GM19351 (cell line): Measurements from ENCODE around the gene LRP8.

Experiments
- ATAC-seq: cut with Tn5 transposase; IDR thresholded peaks from one replicate; pipeline ENCODE4 v1.9.1; 2021; ENCODE audit warnings: mild to moderate bottlenecking, moderate library complexity; ENCODE audit not compliant: unreplicated experiment

Gene LRP8

DNA sequence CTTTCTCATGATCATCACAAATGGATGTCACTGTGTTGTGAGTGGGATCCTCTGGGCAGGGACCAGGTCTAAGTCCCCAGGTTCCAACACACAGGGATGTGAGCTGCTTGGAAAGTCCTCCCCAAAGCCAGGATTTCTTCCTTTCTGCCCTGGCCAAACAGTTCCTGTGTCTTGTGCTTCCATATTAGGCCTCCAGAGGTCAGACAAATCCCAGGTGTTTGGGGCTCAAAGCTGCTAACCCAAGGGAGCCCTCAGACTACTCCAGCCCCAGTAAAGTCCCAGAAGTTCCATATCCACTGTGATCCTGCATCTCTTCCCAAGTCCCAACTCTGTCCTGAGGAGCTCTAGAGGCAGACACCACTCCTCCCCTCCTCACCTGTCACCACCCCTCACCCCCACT, 61.8 kb downstream of the LRP8 start:
- ATAC-seq: no peak

DNA sequence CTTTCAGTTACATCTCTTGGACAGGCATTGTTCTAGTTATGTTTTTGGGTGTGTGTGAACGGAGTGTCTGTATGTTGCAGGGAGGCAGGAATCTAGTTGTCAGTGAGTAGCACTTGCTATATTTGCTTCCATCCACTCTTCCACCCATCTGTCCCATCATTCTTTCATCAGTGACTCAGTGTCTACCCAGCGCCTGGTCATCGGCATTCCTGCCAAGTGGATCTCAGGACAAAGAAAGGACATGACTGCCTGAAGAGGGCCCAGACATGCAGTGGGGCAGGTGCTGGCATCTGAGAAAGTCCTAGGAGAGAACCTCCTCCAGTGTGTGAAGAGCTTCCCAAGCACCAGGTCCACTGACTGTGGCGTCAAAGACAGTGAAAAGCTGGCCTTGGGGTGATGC, 62.3 kb downstream of the LRP8 start:
- no peak for ATAC-seq

DNA sequence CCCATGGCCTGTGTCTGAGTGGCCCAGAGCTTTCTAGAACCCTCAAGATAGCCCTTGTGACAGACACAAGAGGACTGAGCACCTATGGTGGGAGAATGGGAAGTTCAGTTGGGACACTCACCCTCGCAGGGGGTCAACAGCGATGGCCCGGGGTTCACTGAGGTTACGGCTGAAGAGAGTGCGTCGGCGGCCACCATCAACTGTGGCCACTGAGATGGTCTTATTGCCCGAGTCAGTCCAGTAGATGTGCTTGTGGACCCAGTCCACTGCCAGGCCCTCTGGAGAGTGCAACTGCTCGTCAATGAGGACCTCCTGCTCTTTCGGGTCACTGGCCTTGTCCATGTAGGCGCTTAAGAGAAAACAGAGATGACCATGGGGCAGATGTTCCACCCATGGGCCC, 63.8 kb downstream of the LRP8 start:
- ATAC-seq: no peak

DNA sequence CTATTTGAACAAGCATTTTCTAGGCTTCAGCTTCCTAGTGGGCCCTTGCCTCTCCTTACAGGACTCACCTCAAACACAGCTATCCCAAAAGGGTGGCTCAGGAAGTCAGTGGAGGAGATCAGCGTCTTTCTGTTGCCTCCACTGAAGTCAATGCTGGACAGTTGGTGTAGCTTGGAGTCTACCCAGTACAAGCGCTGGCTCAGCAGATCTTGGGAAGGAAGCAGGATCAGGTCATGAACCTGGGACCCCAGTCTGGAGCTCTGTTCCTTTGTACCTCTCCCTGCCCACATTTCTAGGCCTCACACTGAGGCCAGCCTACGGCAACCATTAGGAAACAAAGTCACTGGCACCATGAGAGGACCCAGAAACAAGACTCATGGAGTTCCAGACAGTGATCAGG, 65.9 kb downstream of the LRP8 start:
- no peak for ATAC-seq

DNA sequence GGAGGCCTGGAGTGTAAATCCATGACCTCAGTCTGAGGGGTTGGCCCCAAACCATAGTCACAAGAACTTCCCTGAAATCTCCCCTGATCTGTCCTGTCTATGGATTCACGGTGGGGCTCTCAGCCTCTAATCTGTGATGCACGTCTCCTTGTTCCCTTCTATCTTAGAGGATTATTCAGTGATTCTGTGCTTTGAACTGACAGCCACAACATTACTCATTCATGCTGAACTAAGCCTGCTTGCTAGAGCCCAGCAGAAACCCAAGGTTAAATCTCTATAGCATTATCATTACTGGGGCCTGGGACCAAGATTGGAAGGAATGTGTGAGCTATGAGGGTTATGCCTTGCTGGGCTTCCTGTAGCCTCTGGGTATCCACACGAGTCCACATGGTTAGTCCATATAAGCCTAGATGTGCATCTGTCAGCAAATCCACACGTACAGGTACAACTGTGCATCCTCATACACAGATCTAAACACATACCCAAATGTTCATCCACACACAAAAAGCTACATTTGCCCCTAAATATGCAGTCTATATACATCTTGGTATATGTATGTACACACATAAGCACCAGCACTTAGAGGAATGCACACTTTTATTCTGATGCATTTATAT, 67.1 kb downstream of the LRP8 start:
- no peak for ATAC-seq

DNA sequence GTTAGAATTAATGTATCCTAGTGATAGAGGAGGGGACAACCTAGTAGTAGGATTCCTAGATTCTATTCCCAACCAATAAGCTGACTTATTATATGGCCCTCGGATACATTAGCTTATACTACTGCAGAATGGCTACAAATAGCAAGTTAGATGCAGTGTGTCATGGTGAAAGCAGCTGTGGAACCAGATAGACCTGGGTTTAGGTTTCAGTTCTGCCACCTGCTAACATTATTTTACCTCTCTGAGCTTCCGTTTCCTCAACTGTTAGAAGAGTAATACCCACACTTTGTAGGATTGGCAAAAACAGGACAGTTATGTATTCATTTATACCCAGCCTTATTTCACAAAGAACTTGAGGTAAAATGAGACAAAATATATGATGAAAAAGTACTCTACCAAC, 67.9 kb downstream of the LRP8 start:
- ATAC-seq: peak; percentile 63

DNA sequence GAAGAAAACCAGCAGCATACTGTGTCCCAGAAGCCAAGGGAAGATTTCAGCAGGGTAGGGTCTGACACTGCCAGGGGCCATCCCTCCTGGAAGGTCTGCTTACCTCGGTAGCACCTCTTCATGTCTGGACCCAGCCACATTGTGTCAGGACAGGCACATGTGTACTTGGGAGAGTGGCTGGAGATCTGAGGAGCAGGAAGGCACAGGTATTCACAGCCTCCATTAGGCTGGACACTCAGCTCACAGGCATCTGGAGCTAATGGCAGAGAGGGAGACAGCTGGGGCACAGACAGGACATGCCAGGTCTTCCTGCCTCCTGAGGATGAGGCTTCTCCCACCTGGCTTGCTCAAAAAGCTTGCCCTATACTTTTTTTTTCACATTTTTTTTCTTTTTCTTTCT, 69.7 kb downstream of the LRP8 start:
- ATAC-seq: no peak

DNA sequence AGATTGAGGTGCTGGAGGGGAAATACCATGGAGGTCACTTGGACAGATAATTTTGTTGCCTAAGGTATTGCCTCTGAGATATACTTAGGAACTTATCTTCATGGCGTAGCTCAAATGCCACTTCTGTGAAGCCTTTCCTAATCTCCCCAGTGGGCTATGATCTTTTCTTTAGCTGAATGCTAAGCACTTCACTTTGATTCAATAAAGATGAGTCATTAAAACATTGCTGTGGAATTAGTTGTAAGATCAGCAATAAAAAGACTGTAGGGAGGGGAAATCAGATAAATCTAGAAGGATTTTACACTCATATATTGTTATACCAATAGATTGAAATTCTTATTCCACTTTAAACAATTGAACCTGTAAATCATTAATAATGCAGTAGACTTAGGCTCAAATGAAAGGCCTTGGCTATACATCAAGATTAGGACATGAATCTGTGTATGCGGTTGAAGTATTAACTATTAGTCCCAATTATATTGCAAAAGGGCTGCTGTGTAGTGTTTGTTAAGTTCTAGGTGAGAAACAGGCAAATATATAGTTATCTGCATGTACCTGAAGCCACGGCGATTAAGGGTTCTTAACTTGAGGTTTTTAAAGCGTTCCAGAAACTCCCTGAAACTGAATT, 70.3 kb downstream of the LRP8 start:
- ATAC-seq: no peak

DNA sequence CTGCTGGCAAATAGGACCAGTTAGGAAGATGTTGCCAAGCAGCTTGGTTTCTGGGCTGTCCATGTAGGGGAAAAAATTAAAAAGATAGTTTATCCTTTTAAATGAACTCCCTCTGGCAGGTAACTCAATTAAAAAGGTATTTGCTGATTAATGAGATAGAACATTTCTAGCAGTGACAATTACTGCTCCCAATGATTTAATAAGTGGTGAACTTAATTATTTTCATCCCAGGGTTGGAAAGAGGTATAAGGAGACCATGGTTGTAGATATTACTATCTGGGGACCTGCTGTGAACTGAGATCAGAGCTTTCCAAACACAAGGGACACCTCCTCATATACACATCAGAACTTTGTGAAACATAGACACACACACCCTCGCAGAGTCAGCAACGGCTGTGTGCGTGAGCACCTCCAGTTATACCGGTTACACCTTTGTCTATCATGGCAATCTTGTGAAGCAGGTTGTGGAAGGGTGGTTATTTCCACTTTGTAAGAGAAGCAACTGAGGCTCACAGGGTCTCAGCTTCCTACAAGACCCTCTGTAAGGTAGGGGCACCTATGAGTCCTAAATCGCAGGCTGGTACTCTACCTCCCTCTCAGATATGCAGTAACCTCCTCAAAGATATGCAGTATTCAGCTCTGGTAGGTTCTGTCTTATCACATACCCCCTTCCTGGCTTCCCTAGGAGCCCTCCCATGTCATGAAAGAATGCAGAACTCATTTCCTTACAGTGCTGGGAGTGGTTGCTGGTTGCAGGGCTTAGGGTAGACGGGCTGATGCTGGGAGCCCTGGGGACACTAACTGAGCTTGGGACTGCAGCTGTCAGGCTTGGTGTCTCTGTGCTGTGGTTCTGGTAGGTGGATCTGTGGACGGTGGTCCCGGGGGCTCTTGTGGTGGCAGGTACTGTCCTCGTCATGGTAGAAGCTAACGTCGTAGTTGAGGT, 71.1 kb downstream of the LRP8 start:
- no peak for ATAC-seq

DNA sequence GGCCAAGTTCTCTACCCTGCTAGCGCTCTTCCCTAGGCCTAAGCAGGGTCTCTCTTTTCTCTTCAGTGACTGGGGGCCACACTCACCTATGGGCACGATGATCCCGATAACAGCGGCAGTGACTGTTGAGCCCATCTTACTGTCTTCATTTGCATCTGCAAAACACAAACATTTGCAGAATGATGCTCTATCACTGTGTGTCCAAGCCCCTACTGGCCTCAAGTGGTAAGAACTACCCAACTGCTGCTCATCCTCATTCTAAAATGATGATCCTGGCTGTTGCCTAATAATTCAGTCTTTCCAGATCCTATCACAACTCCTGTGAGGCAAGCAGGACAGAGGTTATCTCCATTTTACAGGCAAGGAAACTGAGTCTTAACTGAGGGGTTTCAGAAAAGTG, 72.8 kb downstream of the LRP8 start:
- ATAC-seq: no peak

DNA sequence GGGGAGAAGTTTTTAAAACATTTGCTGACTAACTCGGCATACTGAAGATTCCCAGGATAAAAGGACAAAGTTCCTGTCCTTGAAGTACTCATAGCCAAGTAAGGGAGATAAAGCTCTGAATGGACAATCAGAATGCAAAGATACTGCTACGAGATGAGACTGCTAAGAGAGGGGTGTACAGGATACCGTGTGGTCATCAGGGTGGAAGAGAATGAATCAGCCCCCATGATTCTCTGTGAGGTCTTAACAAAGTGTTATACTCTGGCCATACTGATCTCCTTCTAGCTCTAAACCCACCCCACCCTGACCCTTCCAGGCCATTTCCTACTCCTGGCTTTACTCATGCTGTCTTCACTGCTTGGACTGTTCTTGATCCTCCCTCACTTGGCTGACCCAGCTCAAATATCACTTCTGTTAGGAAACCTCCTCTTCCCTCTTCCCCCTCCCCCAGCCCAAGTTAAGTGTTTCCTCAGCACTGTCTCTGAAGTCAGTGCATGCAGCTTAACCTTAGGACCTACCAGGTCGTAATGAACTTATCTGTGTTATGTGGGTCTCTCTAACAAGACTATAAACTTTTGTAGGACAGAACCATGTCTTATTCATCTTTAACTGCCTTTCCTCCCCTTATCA, 73.7 kb downstream of the LRP8 start:
- ATAC-seq: no peak

DNA sequence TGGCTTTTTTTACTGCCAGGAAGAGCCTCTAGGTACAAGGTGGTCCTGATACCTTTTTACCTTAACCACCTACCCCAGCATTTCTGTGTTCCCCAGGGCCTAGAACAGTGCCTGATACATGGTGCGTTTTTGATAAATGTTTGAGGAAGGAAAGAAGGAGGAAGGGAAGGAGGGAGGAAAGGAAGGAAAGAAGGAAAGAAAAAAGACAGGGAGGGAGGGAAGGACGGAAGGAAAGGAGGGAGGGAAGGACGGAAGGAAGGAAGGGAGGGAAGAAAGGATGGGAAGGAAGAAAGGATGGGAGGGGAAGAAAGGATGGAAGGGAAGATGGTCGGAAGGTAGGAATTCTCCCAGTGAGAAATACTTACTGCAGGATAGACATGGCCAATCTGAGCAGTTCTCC, 77.5 kb downstream of the LRP8 start:
- no peak for ATAC-seq

DNA sequence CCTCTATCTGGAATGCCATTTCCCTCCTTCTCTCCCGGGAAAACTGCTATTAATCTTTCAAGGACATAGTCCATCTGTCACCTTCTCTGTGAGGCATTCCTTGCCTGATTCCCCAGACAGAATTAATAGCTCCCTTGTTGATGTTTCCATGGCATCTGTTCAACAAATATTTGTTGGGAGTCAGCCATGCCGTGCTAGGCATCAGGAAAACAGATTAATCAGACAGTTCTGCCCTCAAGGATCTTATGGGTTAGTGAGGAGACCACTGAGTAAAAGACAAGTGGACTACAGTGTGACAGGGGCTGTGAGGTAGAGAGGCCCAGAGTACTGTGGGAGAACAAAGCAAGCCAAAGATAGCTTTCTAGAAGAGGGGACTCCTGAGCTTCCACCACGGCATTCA, 78.2 kb downstream of the LRP8 start:
- no peak for ATAC-seq

DNA sequence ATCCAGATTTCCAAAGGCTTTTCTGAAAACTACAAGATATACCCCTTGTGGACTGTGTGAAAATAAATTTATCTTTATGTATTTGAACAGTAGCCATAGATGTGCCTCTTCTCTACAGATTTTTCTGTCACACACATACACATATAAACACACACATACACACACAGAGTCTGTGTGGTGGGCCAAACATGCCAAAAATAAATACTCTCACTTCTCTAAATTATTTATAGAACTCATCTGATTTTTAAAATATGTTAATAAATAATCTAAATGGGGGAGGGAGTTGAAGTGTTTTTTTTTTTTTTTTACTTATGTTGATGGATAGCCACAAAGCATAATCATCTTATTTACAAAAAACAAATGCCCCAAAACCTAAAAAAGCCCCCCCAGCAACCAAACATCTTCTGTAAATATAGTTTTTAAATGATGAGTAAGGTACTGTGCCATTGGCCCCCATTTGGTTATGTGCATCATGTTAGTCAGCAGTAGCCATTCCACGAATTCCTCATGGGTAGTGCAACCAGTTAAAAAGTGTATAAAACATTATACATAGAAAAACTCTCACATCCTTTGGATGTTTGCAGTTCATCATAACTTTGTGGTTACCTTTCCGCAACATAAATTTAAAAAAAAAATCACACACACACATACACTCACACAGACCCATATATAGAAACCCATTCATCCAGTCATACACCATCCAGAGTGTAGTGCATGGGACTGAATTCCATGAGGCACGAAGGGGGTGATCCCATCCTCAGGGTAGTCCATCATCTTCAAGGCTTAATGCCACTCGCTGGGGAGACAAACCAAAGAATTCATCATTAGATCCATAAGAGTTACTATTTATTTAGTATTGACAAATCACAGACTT, 81.4 kb downstream of the LRP8 start:
- ATAC-seq: no peak

DNA sequence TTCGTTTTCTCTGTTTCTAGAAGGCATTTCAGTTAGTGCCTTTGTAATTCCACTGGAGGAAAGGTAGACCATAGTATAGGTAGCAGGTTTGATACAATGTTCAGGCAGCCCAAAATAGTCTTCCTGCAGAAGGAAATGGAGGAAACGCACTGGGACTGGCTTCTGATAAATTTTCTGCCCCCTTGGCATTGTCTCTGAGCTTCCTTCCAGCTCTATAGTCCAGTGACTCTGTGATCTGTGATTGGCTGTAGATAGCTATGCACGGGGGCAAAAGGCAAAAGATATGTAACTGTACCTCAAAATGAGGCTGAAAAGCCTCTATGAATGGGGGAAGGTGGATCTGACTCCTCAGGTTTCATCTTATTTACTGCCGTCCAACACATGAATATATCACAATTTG, 83.7 kb downstream of the LRP8 start:
- no peak for ATAC-seq

DNA sequence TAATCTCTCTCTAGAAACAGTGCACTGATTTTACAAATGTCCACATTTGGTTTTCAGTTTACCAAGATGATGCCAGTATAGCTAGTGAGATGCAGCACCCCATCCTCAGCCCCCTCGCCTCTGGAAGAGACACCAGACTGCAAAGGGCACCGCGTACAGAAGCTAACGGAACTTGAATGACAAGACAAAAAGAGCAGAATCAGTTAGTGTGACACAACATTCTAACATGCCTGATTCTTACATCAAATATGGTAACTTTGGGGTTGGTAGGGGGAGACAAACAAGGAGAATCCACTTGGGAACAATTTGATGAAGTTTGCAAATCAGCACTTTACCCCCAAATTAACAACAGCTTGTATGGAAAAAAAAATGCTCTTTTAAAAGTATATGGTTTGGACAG, 85.5 kb downstream of the LRP8 start:
- ATAC-seq: no peak

DNA sequence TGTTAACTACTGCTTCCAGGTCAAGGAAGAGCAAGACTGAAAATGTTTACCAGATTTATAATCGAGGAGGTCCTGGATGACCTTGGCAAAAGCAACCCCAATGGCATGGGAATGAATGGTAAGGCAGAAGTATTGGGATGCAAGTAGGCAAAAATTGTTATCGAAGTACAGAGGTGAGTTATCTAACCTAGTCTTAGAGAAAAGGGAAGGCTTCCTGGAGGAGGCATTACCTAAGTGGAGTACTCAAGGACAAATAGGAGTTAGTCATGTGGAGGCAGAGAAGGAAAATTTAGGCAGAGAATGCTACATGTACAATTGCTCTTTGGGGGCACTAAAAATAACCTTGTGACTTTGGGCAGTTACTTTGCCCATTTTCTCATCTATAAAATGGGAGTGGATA, 86.0 kb downstream of the LRP8 start:
- no peak for ATAC-seq

DNA sequence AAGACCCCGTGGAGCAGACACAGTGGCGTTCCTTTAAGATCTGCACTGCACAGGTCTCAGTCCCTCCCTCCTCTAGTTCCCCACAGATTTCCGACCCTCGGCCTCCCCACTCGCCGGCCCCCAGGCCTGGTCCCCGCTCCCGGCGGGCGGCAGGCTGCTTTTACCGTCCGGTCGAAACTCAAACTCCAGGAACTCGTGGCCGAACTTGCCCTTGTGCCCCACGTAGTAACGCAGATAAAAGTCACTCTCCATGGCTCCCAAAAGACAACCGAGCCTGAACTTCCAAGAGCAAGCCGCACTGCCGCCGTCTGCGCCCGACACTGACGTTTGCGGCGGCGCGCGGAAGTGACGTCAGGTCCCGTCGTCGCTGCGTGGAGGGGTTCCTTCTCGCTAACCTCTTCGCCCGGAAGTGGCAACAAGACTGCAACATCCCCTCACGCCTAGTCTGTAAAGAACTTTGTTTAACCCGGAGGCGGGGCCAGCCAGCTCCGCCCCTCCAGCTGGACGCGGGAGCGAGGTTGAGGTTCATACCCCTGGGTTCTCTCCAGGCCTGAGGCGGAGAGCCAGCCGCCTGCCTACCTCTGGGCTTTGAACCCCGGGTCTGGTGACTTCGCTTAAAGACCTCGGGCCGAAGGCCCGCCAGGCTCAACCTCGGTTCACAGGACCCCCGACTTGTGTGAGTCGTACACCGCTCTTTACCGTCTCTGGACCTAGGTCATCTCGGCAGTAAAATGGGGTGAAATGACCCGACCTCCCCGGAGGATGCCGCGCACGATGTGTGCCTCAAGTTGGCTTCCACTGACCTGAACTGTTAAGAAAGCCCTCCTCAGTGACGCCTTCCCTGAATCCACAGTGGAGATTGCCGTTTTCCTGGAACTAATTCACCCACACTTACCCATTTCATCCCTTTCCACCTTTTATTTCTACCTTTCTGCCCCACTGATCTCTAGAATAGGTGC, 89.4 kb downstream of the LRP8 start, which contains the start of gene MAGOH:
TSS of gene MAGOH (minus strand) at position 322 of the 959 bp plus-strand sequence. CDS start at position 252, 70 bp downstream.
- ATAC-seq: peak; percentile 98

DNA sequence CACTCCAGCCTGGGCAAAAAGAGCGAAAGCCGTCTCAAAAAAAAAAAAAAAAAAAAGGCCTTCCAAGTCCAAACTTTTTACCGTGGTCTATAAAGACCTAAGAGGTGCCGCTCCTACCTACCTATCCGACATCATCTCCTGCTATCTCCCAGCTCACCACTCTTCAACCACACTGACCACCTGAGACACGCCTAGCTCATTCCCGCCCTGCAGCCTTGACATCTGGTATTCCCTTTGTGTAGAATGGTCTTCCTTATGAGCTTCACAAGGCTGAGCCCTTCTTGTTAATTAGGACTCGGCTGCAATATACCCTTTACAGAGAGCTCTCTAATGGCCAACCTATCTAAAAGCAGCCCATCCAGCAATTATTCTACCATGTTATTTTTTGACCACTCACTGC, 90.2 kb downstream of the LRP8 start:
- ATAC-seq: no peak

DNA sequence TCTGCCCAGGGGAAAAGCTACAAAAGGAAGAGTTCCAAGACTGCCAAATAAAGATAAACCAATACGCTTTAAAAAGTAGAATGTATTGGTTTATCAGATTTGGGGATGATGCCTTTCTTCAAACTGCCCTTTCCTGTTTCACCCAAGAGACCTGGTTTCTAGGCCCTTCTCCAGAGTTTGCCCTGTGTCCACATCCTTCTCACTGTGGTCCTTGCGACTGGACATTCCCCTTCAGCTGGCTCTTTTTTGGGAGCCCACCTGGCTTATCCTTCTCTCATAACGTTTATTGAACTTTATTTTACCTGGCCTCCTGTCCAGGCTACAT, 106.9 kb downstream of the LRP8 start:
- no peak for ATAC-seq
